A673 (cell line): Measurements from ENCODE around the gene NOP14. TPM values are rescaled to one million over a fixed set of nuclear protein-coding genes. Genes with fewer than 3 reads are reported as not detected.

ENCODE experiments used
- BruUV-seq: library from RNA; stranded (reverse); fragments of 400-500 nt; replicated peaks from 2 replicates; lab custom pipeline; 2021; lab: Mats Ljungman, UMichigan
- CTCF ChIA-PET: fragments of 300-600 bp; sonication (Branson Sonifier 250); formaldehyde crosslinking; loops from one replicate; lab custom pipeline; 2022; ENCODE audit warnings: antibody characterized with exemption; lab: Charles Lee
- POLR2A ChIA-PET: fragments of 300-600 bp; sonication (Branson Sonifier 250); formaldehyde crosslinking; loops from one replicate; lab custom pipeline; 2022; ENCODE audit warnings: antibody characterized with exemption; ENCODE audit not compliant: low non-redundant PET; lab: Charles Lee
- DNase-seq: peaks from one replicate; pipeline ENCODE4 v3.0.0-alpha.2; 2015; ENCODE audit warnings: low spot score
- H3K27ac ChIP-seq: fragments of 200-600 bp; sonication (generic); 2 replicates; pipeline ENCODE4 v1.5.1; 2016; ENCODE audit warnings: mixed run types, low read depth, mild to moderate bottlenecking, mixed read lengths, antibody characterized with exemption, low read length; ENCODE audit not compliant: poor library complexity, severe bottlenecking
- H3K27me3 ChIP-seq: fragments of 200-600 bp; sonication (generic); replicated peaks from 2 replicates; pipeline ENCODE4 v1.6.1; 2017; ENCODE audit warnings: mixed run types, low read depth, mild to moderate bottlenecking, mixed read lengths, antibody characterized with exemption, low read length; ENCODE audit not compliant: insufficient read depth, poor library complexity
- H3K36me3 ChIP-seq: fragments of 200-600 bp; sonication (generic); 2 replicates; pipeline ENCODE4 v1.6.1; 2016; ENCODE audit warnings: mixed run types, mild to moderate bottlenecking, mixed read lengths, antibody characterized with exemption, low read length; ENCODE audit not compliant: insufficient read depth, poor library complexity, severe bottlenecking
- H3K4me1 ChIP-seq: fragments of 200-600 bp; sonication (generic); 2 replicates; pipeline ENCODE4 v1.6.1; 2017; ENCODE audit warnings: mixed run types, mild to moderate bottlenecking, mixed read lengths, antibody characterized with exemption, low read length; ENCODE audit not compliant: insufficient read depth, poor library complexity, severe bottlenecking
- H3K4me3 ChIP-seq: fragments of 200-600 bp; sonication (generic); 2 replicates; pipeline ENCODE4 v1.5.1; 2016; ENCODE audit warnings: low read depth, mixed run types, mild to moderate bottlenecking, mixed read lengths, low read length; ENCODE audit not compliant: poor library complexity, severe bottlenecking
- H3K9me3 ChIP-seq: fragments of 200-600 bp; sonication (generic); 2 replicates; pipeline ENCODE4 v1.6.1; 2016; ENCODE audit warnings: mixed run types, low read depth, mild to moderate bottlenecking, mixed read lengths, antibody characterized with exemption, low read length; ENCODE audit not compliant: poor library complexity, severe bottlenecking
- EZH2 ChIP-seq: fragments of 200-600 bp; sonication (generic); IDR thresholded peaks from 2 replicates; pipeline ENCODE4 v1.6.1; 2017; ENCODE audit warnings: borderline replicate concordance, low read depth, mild to moderate bottlenecking, mixed read lengths, antibody characterized with exemption, low read length; ENCODE audit not compliant: poor library complexity, severe bottlenecking
- intact Hi-C: fragments of 100-400 bp; cut with micrococcal nuclease; formaldehyde crosslinking; loops from one replicate; pipeline ENCODE4 v1.10.0; 2022; ENCODE audit not compliant: unreplicated experiment
- total RNA-seq: library from RNA; stranded (reverse); gene quantifications from 2 replicates; pipeline ENCODE4 v1.2.3, GENCODE V29; 2021
- TF ChIP-seq, protein P1 (sequence below): fragments of 300-800, 200-600 bp; sonication (generic); conservative IDR thresholded peaks from 2 replicates; pipeline ENCODE4 v1.5.1; 2017; ENCODE audit warnings: low read depth, mild to moderate bottlenecking, antibody characterized with exemption, low read length, moderate library complexity, mixed read lengths

NOP14 gene
- total RNA-seq, 1 experiment from 2014 or later = 69.9 TPM

DNA sequence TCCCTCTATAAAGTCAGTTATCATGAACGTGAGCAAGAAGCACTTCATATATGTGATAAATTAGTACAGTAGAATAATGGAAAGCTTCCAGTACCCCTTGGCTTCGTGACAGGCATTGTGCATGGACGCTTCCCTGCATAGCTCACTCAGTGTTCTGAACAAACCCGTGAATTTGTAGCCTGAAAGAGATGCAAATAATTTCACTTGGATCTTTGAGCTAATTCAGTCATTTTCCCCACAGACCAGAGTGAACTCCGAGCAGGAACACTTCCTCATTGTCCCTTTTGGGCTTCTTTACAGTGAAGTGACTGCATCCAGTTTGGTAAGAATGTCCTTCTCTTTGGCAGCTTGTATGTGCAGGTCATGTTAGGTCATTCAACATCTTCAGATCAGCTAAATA lies 69.4 kb downstream of the NOP14 start:
- H3K27ac ChIP-seq = no peak overlapping the region
- H3K4me3 ChIP-seq = no peak overlapping the region
- BruUV-seq = no TSS peak
- no peaks in the 10 kb centered on the region for H3K27me3 ChIP-seq
- ChIA-PET CTCF (no interaction called here), POLR2A (interaction anchor here (0.6 kb wide), 1 partner anchor 33 kb away, joined by 3 read pairs; no protein-coding TSS in a partner anchor)
- intact Hi-C loops = no loop called here
- DNase-seq = no peak
- peaks cover 35% of the 10 kb centered on the region for H3K36me3 ChIP-seq
- TF ChIP-seq EZH2 = no peak
- TF ChIP-seq, protein P1, sequence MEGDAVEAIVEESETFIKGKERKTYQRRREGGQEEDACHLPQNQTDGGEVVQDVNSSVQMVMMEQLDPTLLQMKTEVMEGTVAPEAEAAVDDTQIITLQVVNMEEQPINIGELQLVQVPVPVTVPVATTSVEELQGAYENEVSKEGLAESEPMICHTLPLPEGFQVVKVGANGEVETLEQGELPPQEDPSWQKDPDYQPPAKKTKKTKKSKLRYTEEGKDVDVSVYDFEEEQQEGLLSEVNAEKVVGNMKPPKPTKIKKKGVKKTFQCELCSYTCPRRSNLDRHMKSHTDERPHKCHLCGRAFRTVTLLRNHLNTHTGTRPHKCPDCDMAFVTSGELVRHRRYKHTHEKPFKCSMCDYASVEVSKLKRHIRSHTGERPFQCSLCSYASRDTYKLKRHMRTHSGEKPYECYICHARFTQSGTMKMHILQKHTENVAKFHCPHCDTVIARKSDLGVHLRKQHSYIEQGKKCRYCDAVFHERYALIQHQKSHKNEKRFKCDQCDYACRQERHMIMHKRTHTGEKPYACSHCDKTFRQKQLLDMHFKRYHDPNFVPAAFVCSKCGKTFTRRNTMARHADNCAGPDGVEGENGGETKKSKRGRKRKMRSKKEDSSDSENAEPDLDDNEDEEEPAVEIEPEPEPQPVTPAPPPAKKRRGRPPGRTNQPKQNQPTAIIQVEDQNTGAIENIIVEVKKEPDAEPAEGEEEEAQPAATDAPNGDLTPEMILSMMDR = no peak
- H3K4me1 ChIP-seq = no peaks in the 10 kb centered on the region
- no peaks in the 10 kb centered on the region for H3K9me3 ChIP-seq

DNA sequence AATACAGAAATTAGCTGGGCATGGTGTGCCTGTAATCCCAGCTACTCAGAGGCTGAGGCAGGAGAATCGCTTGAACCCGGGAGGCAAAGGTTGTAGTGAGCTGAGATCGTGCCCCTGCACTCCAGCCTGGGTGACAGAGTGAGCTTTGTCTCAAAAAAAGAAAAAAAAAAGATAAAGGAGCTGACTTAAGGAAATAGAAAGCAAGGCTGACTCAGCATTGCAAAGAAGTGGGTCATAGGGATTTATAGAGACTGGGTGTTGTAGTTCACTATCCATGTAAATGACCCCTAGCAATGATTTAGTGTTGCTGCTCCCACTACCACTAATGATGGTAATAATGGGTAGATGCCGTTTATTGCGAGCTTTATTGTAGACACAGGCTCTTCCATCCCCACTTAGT lies 71.9 kb downstream of the NOP14 start:
- peaks cover 26% of the 10 kb centered on the region for H3K36me3 ChIP-seq
- ChIA-PET CTCF (interaction anchor here (0.5 kb wide), 1 partner anchor 221 kb away, joined by 4 read pairs; no protein-coding TSS in a partner anchor), POLR2A (interaction anchor here (0.7 kb wide), 1 partner anchor 109 kb away, joined by 6 read pairs; no protein-coding TSS in a partner anchor)
- no peaks in the 10 kb centered on the region for H3K4me1 ChIP-seq
- intact Hi-C loops = no loop called here
- TF ChIP-seq, protein P1 = no peak
- TF ChIP-seq EZH2 = no peak
- H3K27me3 ChIP-seq = no peaks in the 10 kb centered on the region
- no TSS peak for BruUV-seq
- no peak overlapping the region for H3K4me3 ChIP-seq
- no peak for DNase-seq
- H3K27ac ChIP-seq = no peak overlapping the region
- H3K9me3 ChIP-seq = no peaks in the 10 kb centered on the region

DNA sequence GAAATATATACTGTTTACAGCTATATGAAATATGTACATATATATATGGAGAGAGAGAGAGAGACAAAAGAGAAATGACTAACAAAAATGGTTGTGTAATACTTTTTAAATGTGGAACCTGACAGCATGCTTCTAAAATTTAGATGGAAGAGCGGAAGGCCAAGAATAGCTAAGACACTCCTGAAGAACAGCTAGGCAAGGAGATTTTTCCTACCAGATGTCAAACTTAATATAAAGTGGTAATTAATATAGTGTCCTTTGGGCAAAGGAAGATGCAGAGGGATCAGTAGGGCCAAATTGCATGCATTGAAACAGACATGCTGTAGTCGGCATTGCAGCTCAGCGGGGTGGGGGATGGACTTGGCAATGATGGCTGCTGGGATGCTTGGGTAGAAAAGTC lies 74.3 kb downstream of the NOP14 start:
- intact Hi-C loops = no loop called here
- Histone ChIP-seq H3K27ac (no peak overlapping the region), H3K27me3 (no peaks in the 10 kb centered on the region), H3K9me3 (no peaks in the 10 kb centered on the region), H3K36me3 (peaks cover 28% of the 10 kb centered on the region), H3K4me3 (no peak overlapping the region), H3K4me1 (no peaks in the 10 kb centered on the region)
- POLR2A ChIA-PET = no interaction called here
- CTCF ChIA-PET = no interaction called here
- no TSS peak for BruUV-seq
- DNase-seq = no peak
- TF ChIP-seq EZH2 = no peak
- TF ChIP-seq, protein P1 = no peak

Other genes starting within 250 kb of the NOP14 start
- gene TNIP2, start 207.1 kb downstream of the NOP14 start, total RNA-seq = 31.9 and 32.5 TPM in 2 replicates
- gene SH3BP2, start 170.3 kb downstream of the NOP14 start, total RNA-seq = 34.4 and 37.7 TPM in 2 replicates
- 232 and 237 TPM in 2 replicates for gene ADD1, start 119.6 kb downstream of the NOP14 start, total RNA-seq
- gene GRK4, start 165 bp upstream of the NOP14 start, total RNA-seq = 5.9 and 7.5 TPM in 2 replicates
- gene HTT-AS, start 111.1 kb upstream of the NOP14 start, total RNA-seq = not detected in 2 replicates
- 66.8 and 86.6 TPM in 2 replicates for gene HTT, start 111.3 kb upstream of the NOP14 start, total RNA-seq